Subcutaneous adipose tissue (tissue), 4 donors: ENCODE measurements around the gene CPXM1. TPM values are rescaled to one million over a fixed set of nuclear protein-coding genes. Genes with fewer than 3 reads are reported as not detected.

Experiments
- CTCF ChIP-seq: fragments of 450-650 bp; IDR thresholded peaks from one replicate; pipeline ENCODE4 v1.5.1; 2016; ENCODE audit warnings: low read depth, mild to moderate bottlenecking, control low read depth, antibody characterized with exemption, moderate library complexity
- total RNA-seq, 4 donors: library from RNA; depleted of rRNA; stranded (reverse); fragments of >200 nt; gene quantifications; one replicate each; pipeline ENCODE4 v1.1.0, GENCODE V29; 2016

Gene CPXM1
- total RNA-seq, 4 donors from 2014 or later, result 9.8 to 85.5 (median 19.9) TPM

GRCh38 chr20:2839732-2840137, 39.3 kb upstream of the CPXM1 start:
- no peak for TF ChIP-seq CTCF

- no peak for TF ChIP-seq CTCF
Measured at GRCh38 chr20:2838847-2839671, 38.6 kb upstream of the CPXM1 start.

GRCh38 chr20:2838170-2838797, 37.9 kb upstream of the CPXM1 start:
- no peak for TF ChIP-seq CTCF

GRCh38 chr20:2837221-2837960, 37.0 kb upstream of the CPXM1 start:
- no peak for TF ChIP-seq CTCF

GRCh38 chr20:2836035-2836434, 35.6 kb upstream of the CPXM1 start:
- no peak for TF ChIP-seq CTCF

GRCh38 chr20:2835331-2835796, 34.9 kb upstream of the CPXM1 start:
- TF ChIP-seq CTCF, result no peak
